D341Med (cell line): ENCODE results near the gene IL4R.

ENCODE experiments used
- DNase-seq: peaks from one replicate; pipeline ENCODE4 v3.0.0; 2012; ENCODE audit warnings: low spot score

The IL4R gene

GRCh38 chr16:27361987-27362386 is 48.2 kb downstream of the IL4R start:
- DNase-seq: no peak

GRCh38 chr16:27362570-27363245 is 48.9 kb downstream of the IL4R start:
- DNase-seq: no peak

DNA sequence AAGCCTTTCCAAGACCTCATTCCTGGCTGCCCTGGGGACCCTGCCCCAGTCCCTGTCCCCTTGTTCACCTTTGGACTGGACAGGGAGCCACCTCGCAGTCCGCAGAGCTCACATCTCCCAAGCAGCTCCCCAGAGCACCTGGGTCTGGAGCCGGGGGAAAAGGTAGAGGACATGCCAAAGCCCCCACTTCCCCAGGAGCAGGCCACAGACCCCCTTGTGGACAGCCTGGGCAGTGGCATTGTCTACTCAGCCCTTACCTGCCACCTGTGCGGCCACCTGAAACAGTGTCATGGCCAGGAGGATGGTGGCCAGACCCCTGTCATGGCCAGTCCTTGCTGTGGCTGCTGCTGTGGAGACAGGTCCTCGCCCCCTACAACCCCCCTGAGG is 49.5 kb downstream of the IL4R start:
- no peak for DNase-seq

DNA sequence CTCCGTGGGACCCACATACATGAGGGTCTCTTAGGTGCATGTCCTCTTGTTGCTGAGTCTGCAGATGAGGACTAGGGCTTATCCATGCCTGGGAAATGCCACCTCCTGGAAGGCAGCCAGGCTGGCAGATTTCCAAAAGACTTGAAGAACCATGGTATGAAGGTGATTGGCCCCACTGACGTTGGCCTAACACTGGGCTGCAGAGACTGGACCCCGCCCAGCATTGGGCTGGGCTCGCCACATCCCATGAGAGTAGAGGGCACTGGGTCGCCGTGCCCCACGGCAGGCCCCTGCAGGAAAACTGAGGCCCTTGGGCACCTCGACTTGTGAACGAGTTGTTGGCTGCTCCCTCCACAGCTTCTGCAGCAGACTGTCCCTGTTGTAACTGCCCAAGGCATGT is 50.0 kb downstream of the IL4R start:
- DNase-seq: no peak

DNA sequence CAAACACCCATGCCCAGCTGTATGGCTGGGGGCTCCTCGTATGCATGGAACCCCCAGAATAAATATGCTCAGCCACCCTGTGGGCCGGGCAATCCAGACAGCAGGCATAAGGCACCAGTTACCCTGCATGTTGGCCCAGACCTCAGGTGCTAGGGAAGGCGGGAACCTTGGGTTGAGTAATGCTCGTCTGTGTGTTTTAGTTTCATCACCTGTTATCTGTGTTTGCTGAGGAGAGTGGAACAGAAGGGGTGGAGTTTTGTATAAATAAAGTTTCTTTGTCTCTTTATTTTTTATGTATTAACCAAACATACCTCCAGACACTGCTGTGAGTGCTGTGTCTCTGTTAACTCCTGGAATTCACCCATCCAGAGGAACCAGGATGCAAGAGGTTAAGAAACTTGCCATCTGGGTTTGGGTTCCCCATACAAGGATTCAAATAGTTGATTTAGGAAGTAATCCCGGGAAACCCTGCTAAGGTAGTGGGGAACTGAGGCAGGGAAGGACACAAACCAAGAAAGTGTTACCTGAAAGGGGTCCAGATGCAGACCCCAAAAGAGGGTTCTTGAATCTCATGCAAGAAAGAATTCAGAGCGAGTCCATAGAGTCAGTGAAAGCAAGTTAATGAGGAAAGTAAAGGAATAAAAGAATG is 50.8 kb downstream of the IL4R start:
- DNase-seq: no peak

GRCh38 chr16:27365142-27366089 is 51.6 kb downstream of the IL4R start:
- DNase-seq: no peak

DNA sequence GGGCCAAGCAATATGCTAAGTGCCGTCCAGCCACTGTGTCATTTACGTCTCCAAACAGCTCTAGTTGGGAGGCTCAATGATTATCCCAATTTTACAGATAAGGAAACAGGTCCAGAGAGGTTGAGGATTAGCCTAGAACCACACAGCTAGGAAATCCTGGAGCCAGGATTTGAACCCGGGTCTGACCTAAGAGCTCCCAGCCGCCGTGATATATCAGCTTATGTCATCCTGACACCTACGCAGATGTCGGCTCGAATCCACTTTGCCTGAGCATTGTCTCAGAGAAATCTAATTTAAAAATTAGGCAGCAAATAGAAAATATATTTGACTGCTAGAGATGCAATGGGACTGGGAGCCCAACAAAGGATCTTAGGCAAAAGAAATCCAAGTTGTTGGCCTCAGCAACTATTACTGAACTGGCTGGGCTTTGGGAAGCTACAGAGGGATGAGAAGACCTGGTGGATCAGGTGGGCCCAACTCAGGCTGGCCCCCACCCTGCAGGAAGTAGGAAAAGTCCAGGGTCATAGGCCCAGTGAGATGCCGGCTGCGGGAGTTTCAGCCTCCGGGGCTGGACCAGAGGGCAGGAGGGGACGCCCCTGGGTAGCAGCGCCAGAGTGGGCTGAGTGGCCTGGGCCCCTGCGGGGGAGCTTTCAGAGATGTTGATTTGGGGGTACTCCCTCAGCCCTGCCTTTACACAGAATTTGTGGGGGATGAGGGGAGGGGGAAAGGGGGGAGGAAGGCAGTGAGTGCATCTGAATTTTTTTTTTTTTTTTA is 53.1 kb downstream of the IL4R start:
- DNase-seq: no peak

- DNase-seq: peak; percentile 81
Observed at GRCh38 chr16:27367461-27368357, 53.9 kb downstream of the IL4R start.

GRCh38 chr16:27368358-27368722 is 54.6 kb downstream of the IL4R start:
- DNase-seq: no peak

- no peak for DNase-seq
Observed at GRCh38 chr16:27369806-27370205, 56.0 kb downstream of the IL4R start.

GRCh38 chr16:27370318-27370717 is 56.5 kb downstream of the IL4R start:
- no peak for DNase-seq

- DNase-seq: no peak
Observed at GRCh38 chr16:27373312-27373711, 59.5 kb downstream of the IL4R start.

DNA sequence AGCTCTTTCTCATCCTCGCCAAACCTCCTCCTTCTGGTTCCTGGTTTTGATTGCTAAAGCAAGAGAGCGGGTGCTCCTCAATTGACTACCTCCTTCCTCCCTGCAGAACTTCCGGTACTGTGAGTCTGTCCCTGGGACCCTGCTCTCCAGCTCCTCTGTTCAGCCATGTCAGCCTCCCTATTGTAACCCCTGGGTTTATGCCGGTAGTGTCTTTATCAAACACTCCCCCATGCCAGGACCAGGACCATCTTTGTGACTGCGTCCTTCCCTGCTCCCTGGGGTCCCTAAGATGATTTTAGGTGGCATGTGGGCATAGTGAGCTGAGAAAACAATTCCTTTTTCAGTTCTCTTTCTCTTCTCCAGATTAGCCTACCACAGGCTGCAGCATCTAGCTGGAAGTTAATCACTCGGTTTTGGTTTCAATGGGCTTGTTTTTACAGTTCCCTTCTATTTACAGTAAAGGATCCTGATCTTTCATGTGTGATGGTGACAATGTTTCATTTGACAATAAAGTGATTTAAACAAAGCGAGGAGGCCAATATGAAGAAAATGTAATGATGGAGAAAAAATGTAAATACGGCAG is 60.5 kb downstream of the IL4R start:
- no peak for DNase-seq

- DNase-seq: peak; percentile 80
Observed at GRCh38 chr16:27374804-27375425, 61.1 kb downstream of the IL4R start.

DNA sequence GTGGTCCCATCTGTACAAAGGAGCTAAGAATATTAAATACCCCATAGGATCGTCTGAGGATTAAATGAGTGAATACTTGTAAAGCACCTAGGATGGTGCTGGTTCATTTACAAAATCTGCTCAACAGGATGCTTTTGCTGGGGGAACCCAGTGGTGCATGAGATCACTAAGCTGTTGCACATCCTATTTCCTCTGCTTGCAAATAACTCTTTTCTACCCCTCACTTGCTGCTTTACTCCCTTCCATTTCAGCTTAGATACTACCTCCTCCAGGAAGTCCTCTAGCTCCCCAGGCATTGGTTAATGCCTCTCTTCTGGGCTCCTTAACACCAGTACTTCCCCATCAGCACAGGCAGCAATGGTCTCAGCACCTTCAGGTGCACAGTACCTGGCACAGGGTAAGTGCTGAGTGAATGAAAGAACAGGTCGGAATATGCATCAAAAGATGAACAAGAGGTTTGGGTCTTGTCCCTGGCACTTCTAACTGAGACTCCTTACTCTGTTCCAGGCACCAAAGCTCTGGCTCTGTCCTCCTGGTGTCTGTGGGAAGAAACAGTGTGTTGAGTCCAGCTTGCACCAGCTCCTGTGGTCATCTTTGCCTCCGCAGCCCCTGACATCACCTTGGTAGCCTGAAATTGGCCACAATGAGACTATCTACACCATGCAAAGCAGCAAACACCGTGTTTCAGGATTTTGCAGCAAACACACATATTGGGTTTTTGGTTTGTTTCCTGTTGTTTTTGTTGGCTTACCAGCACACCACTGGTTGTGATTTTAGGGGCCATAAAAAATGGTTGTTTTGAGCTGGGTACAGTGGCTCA is 64.1 kb downstream of the IL4R start:
- DNase-seq: no peak

GRCh38 chr16:27378871-27379481 is 65.2 kb downstream of the IL4R start:
- no peak for DNase-seq

- DNase-seq: no peak
Observed at GRCh38 chr16:27379919-27380318, 66.1 kb downstream of the IL4R start.

DNA sequence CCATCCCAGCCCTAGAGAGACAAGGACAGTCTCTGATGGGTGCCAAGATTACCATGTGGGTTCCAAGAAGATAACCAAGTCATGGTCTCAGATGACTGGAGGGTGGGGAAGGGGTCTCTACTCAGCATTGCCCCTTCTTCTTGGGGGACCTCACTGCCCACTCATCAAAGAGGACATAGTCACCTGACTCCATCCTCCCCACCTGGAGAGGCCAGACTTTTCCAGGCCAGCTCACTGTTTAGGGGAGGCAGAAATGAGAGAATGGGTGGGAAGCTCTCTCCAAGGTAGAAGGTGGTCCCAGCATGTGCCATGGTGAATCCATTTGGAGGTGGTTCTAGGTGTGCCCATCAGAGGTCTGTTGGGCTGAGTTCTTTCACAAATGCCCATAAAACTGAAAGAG is 67.5 kb downstream of the IL4R start:
- DNase-seq: no peak
